ENCODE data around the gene CACNA2D4.

Gene CACNA2D4, protein sequence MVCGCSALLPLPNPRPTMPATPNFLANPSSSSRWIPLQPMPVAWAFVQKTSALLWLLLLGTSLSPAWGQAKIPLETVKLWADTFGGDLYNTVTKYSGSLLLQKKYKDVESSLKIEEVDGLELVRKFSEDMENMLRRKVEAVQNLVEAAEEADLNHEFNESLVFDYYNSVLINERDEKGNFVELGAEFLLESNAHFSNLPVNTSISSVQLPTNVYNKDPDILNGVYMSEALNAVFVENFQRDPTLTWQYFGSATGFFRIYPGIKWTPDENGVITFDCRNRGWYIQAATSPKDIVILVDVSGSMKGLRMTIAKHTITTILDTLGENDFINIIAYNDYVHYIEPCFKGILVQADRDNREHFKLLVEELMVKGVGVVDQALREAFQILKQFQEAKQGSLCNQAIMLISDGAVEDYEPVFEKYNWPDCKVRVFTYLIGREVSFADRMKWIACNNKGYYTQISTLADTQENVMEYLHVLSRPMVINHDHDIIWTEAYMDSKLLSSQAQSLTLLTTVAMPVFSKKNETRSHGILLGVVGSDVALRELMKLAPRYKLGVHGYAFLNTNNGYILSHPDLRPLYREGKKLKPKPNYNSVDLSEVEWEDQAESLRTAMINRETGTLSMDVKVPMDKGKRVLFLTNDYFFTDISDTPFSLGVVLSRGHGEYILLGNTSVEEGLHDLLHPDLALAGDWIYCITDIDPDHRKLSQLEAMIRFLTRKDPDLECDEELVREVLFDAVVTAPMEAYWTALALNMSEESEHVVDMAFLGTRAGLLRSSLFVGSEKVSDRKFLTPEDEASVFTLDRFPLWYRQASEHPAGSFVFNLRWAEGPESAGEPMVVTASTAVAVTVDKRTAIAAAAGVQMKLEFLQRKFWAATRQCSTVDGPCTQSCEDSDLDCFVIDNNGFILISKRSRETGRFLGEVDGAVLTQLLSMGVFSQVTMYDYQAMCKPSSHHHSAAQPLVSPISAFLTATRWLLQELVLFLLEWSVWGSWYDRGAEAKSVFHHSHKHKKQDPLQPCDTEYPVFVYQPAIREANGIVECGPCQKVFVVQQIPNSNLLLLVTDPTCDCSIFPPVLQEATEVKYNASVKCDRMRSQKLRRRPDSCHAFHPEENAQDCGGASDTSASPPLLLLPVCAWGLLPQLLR

DNA sequence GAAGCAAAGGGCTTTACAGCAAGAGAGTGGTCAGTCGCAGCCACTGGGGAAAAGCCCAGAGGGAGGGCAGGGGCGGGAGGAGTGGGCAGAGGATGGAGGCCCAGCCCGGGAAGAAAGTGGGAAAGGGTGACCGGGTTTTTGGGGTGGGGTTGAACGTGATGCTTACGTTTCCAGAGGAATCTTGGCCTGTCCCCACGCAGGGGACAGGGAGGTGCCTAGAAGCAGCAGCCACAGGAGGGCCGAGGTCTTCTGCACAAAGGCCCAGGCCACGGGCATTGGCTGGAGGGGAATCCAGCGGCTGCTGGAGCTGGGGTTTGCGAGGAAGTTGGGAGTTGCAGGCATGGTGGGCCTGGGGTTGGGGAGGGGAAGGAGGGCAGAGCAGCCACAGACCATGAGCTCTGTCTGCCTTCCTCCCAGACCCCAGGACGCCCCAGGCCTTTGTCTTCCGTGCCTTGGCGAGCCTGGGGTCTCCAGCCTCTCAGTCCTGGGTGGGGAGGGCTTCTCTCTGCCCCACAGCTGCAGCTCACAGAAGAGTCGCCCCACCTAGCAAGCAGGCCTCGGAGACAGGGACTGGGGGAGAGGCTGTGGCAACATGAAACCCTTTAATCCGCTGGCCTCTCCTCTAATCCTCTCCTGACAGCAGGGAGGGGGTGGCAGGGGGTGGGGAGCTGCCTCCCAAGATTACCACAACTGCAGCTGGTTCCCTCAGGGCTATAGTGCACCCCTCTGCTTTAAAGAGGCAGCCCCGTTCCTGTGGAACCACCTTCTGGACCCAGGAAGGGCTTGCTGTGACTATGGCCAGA is at the start of gene CACNA2D4:
Gene CACNA2D4, minus strand, starts transcription at position 572 of the 803 bp plus-strand sequence. Its CDS starts 179 bp downstream, at position 393.
- TF ChIP-seq, protein P1, sequence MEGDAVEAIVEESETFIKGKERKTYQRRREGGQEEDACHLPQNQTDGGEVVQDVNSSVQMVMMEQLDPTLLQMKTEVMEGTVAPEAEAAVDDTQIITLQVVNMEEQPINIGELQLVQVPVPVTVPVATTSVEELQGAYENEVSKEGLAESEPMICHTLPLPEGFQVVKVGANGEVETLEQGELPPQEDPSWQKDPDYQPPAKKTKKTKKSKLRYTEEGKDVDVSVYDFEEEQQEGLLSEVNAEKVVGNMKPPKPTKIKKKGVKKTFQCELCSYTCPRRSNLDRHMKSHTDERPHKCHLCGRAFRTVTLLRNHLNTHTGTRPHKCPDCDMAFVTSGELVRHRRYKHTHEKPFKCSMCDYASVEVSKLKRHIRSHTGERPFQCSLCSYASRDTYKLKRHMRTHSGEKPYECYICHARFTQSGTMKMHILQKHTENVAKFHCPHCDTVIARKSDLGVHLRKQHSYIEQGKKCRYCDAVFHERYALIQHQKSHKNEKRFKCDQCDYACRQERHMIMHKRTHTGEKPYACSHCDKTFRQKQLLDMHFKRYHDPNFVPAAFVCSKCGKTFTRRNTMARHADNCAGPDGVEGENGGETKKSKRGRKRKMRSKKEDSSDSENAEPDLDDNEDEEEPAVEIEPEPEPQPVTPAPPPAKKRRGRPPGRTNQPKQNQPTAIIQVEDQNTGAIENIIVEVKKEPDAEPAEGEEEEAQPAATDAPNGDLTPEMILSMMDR (IDR thresholded peaks at IDR 0.05; ENCODE audit: control insufficient read depth, insufficient read depth, low read depth, low read length, missing control alignments): no peak
- H3K4me3 ChIP-seq (ENCODE audit: control insufficient read depth, low read depth, low read length): no peak within 1 kb of the TSS
- no peak for DNase-seq (ENCODE audit: low read depth)

DNA sequence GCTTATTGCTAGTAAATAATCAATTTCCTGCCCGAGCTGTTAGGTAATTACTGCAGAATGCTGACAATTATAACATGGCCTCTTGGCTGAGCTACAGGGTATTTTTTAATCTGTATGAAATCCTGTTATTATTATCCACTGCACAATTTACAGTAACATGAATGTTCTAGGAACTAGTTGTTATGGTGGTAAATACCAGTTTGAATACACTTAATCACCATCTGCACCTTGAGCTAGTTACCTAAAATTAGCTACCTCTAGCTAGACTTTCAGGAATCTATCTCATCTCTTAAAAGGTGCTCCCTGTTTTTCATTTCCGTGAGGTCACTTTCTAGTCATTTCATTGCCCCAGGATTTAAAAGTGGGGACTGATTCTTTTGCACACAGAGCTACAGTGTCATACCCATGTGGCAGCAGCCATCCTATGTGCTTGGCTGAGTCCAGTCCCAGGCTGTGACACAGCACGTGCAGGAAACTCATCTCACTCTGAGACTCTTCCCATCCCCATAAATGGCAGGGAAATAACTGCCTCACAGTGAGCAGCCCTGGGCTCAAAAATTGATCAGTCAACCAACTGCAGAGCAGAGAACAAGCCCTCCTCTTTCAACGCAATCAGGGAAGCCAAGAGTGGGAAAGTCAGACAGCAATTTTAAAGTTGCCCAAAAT is 48.2 kb upstream of the CACNA2D4 start:
- TF ChIP-seq, protein P1 (IDR thresholded peaks at IDR 0.05; ENCODE audit: control insufficient read depth, insufficient read depth, low read depth, low read length, missing control alignments): no peak
- H3K4me3 ChIP-seq (ENCODE audit: control insufficient read depth, low read depth, low read length): no peak overlapping the region
- DNase-seq (ENCODE audit: low read depth): no peak

DNA sequence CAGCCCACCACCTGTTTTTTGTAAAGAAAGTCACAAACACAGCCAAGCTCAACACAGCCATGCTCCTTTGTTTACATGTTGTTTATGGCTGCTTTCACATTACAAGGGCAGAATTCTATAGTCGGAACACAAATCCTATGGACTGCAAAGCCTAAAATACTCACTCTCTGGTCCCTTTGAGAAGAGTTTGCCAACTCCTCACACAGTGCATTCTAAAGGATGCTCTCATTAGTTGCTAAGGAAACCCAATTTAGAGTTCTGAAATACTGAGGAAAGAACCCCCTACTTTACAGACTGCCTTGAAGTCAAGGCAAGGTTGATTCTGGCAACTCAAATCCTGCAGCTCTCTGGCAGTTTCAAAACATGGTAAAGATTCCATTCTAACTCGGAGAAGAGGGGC is 47.5 kb upstream of the CACNA2D4 start:
- H3K4me3 ChIP-seq (ENCODE audit: control insufficient read depth, low read depth, low read length): no peak overlapping the region
- TF ChIP-seq, protein P1 (IDR thresholded peaks at IDR 0.05; ENCODE audit: control insufficient read depth, insufficient read depth, low read depth, low read length, missing control alignments): no peak
- DNase-seq (ENCODE audit: low read depth): no peak

DNA sequence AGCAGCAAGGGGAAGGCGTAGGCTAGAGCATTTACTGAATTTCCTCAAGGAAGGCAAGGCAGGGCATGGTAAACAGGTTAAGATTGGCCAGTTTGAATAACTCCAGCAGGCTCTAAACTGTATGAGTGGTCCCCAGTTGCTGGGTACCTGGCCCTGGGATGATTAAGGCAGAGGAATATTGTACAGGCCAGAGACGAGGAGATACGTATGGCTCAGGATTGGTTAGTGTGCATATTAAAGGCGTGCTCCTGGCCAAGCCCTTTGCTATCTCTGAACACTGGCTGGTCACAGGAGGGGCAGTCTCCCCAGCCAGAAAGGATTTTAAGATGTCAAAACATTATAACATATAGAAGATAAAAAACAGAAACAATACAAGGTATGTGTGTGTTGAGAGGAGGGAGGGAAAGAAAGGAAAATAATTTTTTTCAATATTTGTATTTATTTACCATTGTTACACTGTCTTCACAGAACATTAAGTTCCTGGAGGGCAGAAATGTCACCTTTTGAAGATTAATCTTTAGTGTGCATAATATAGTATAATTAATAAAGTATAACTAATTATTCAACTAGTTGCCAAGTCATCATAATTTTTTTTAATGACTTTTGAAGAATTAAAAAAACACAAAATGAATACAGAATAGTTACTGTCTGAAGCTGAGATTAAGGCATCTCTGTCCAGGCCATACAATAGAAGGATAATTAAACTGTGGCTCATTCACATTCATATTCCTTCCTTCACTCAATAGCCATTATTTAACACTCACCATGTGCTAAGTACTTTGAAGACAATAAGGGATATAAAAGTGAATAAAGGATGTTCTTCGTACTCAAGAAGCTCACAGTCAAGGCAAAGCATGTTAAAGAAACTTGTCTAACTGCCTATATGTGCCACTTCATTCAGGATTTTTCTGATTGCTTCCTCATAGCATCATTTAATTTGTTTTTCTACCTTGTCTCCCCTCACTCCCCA is 43.9 kb upstream of the CACNA2D4 start:
- TF ChIP-seq, protein P1 (IDR thresholded peaks at IDR 0.05; ENCODE audit: control insufficient read depth, insufficient read depth, low read depth, low read length, missing control alignments): no peak
- no peak for DNase-seq (ENCODE audit: low read depth)
- no peak overlapping the region for H3K4me3 ChIP-seq (ENCODE audit: control insufficient read depth, low read depth, low read length)

DNA sequence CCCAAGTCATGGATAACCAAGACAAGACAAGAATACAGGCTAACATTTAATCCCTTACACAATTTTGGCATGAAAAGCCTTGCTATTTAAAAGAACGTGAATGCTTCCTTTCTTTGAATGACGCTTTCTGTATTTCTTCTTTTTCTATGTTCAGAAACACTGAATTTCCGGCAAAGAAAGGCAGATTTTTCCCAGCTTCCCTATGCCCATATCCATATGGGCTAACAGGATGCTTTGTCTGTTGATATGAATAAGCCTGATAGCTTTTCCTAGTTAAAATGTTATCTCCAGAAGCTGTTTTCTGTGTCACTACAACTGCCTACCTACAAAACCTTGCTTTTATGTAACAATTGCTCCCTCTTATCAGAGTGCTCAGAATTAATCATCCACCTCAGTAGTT is 38.3 kb upstream of the CACNA2D4 start:
- no peak for DNase-seq (ENCODE audit: low read depth)
- H3K4me3 ChIP-seq (ENCODE audit: control insufficient read depth, low read depth, low read length): no peak overlapping the region
- TF ChIP-seq, protein P1 (IDR thresholded peaks at IDR 0.05; ENCODE audit: control insufficient read depth, insufficient read depth, low read depth, low read length, missing control alignments): no peak

All from AG09309 (cell line).